T-helper 2 cell (primary cell): ENCODE measurements around the gene FUT1.
"Not testable (repeated sequence)": the region's sequence is repeated elsewhere in the genome, so short reads cannot be mapped to it uniquely, and the experiment has no call there.

Experiments used
- DNase-seq, 5 experiments: peaks; one replicate each; pipeline versions ENCODE4 v3.0.0 to v3.0.0-alpha.2; 2012 to 2022

FUT1 gene

DNA sequence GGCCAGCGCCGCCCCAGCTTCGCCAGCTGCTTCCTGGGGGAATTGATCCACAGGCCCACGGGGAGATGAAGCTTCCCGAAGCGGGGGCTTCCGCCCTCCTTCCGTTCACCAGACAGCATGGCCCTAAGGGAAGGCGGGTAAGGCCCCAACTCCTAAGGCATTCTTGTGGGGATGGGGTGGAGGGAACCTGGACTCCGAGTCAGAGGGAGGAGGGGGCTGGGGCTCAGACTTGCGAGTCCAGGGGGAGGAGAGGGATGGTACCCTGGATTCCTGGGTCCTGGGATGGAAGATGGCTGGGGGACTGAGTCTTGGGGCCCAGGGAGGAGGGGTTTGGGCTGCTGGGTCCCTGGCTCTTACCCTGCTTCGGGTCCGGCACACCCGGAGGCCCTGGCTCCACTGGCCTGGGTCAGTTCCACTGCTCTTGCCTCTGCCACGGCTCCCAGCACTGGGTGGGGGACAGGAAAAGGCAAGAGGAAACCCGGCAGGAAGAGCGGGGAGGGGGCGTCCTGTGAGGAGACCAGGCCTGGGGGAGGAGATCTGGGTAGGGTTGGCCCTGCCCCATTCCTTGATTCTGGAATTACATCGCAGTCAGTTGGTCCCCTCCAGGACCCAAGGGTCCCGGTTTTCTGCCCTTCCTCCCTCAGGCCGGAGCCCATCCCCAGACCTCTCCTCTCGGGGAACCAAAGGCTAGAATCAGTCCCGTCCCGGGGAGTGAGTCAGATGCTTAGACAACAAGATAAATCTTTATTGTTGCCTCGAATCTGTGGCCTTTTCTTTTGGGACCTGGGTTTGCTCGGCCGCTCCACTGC lies 12.1 kb downstream of the FUT1 start, which contains the start of gene RASIP1:
Gene RASIP1 (minus strand): TSS at position 447 of the 809 bp plus-strand sequence. CDS start 328 bp downstream, at position 119.
- DNase-seq: no peak

GRCh38 chr19:48739404-48740163 lies 12.9 kb downstream of the FUT1 start:
- no peak for DNase-seq

- DNase-seq: peak; percentile 77 to 96 (median 88)
These were observed 13.7 kb downstream of the FUT1 start for GRCh38 chr19:48738557-48739403.

DNA sequence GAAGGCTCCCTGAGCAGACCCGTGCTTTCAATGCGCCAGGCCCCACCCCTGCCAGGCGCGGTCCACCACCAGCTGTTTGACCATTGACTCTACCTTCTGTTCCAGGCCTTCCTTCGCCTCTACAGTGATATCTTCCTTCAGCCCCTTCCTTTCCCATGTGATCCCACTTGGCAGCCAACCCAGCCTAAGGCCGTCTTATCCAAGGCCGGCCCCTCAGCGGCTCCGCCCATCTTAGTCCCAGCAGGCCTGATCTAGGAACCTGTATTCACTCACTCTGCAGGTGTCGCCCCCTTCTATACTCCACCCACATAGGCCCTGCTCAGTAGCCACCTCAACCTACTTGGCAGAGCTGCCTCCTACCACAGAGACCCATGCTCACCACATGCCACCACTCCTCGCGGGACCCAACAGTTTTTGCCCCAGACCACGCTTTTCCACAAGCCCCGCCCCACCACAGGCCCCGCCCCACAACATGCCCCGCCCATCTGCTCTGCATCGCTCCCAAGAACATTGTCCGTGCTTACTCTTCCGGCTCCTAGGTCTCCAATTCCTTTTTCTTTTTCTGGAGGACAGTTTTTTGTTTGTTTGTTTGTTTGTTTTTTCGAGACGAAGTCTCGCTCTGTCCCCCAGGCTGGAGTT lies 15.0 kb downstream of the FUT1 start:
- peak in 1 of 5 experiments; percentile 30 for DNase-seq

DNA sequence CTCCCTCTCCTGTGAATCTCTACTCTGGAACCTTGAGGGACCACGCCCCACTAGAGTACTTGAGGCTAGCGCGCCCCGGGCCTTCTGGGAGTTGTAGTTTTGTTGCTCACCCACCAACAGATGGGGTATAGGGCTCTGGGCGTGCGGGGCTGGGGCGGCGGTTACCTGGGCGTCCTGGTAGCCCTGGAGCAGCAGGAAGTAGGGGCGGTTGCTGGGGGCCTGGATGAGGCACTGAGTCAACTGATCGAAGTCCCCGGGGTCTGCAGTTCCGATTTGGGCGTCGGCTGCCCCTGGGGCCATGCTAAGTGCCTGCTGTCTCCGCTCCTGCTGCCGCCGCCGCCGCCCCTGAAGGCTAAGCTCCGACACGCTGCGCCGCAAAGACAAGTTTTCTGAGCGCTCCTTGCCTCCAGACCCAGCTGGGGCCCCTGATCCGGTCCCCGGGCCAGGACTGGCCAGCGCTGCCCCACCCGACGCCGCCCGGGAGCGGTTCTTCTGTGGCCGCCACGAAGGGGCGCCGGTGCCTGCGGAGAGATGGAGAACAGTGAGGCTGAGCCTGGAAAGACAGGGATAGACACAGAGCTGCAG lies 17.3 kb downstream of the FUT1 start:
- DNase-seq: no peak

- no peak for DNase-seq
These were observed 17.8 kb downstream of the FUT1 start for GRCh38 chr19:48734625-48735024.

DNA sequence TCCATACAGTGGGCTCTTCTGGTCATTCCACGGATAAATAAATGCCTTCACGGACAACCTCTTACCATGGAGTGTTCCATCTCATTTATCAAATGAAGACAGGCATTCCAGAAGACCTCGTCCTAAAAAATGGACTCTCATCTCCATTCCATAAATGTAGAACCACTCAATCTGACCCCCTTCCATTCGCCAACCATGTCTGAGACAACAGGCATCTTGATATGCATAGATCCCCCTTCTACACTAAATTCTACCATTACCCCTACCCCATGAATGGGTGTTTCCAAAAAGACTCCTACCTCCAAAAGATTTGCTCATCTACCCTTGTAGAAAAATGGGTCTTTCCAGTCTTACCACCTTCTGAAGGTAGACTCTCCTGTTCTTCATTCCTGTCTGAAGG lies 21.0 kb downstream of the FUT1 start:
- no peak for DNase-seq

DNA sequence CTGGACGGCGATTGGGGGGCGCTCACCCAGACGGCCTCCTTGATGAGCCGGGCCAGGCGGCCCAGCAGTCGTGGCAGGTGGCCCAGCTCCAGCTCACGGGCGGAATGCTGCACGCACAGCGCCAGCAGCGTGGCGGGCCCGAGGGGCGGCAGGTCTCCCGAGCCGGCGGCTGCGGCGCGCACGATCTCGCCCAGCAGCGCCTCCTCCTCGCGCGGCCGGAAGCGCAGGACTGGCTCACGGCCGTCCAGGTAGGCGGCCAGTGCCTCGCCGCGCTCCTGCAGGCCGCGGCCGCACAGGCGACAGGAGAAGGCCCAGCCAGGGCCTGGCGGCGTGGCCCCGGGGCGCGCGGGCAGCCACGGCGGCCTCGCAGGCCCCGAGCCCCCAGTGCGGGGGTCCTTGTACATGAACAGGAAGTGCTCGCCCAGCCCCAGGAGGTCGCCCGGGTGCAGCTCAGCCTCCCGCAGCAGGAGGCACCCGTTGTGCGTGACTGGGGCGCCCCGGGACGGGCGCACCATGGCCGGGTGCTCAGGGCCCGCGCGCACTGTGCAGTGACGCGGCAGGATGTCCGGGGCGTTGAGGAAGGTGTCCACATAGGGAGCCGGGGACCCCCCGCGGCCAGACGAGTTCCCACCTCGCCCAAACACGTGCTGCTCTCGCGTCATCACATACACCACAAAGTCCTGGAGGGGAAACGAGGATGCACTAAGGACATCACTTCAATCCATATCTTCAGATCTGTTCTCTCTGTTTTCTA lies 23.4 kb downstream of the FUT1 start:
- DNase-seq: no peak

- DNase-seq: peak in 2 of 5 experiments; percentile 31 to 90
These were observed 25.9 kb downstream of the FUT1 start for GRCh38 chr19:48726556-48726955.

DNA sequence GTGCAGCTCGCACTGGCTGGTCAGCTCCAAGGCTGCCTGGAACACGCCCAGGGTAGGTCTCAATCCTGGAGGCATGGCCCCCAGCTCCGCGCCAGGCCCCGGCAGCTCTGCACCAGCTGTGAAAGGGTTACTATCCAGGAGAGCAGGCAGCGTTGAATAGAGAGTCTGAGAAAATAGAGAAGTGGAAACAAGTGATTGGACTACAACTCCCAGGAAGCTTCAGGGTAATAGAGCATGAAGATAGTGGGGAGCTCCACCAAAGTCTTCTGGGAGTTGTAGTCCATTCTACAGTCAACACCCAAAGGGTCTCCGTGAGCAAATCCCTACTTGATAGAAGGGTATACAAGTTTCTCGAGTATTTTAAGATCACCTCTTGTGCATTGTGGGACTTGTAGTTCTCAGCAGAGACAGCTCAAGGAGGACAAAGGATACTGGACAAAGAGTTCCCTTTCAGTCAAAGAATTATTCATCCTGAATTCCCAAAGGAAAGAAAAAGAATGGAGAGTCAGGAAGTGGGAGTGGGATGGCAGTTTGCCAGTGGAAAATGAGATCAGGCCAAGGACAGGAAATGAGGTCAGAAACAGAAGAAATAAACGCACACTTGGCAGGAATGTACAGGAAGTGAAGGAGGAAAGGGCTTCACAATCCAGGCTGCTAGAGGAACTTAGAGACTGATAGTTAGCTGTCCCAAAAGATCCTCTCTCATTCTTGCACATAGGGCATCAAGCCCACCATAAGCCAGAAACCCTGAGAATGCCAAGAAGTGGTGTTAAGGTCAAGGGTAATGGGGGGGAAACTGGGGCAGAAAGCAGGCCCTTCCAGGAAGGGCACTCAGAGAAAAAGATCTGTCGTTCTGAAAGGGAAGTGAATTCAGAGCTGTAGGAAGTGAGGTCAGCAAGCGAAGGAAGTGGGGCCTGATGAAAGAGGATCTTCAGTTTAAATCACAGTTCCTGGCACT lies 27.4 kb downstream of the FUT1 start:
- peak in 2 of 5 experiments; percentile 40 to 74 for DNase-seq

DNA sequence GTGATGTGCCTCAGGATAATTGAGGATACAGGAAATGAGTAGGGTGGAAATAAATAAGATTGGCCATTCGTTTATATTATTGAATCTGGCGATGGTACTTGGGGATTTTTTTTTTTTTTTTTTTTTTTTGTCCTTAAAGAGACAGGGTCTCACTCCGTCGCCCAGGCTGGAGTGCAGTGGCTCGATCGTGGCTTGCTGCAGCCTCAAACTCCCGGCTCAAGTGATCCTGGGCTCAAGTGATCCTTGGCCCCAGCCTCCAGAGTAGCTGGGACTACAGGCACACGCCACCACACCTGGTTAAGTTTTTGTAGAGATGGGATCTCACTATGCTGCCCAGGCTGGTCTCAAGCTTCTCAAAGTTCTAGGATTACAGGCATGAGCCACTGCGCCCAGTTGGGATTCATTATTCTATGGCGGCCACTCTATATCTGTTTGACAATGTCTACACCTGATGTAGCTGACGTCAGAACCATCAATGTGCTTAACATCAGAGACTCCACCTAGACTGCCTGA lies 30.2 kb downstream of the FUT1 start:
- DNase-seq: no peak

DNA sequence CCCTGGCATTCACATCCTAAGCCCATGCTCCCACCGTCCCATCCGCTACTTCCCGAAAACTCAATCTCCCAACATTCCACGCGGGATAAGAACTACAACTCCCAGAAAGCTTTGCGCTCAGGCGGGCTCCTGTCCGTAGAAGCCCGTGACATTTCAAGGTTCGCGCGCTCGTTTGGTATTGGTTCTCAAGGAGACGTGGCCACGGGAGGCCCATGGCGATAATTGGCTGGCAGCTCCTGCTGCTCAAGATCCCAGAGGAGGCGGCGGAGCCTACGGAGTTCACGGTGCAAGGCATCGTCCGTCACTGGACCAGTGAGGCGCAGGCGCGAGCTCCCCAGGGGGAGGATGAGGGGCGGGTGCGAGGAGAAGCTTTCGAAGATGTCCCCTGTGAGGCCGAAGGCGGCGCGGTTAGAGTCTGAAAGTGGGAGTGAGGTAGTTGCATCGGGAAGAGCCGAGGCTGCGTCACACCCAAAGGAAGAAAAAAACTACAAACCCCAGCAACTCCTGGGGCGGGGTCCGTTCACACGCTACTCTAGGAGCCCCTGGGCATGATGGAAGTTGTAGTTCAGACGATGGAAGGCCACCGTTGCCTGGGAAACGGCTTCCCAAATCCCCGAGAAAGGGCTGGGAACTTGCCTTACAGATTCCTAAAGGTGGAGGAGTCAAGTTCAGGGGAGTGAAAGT lies 31.7 kb downstream of the FUT1 start:
- DNase-seq: peak; percentile 69 to 98 (median 87)

- DNase-seq: no peak
These were observed 32.2 kb downstream of the FUT1 start for GRCh38 chr19:48720251-48720612.

- no peak for DNase-seq
These were observed 32.9 kb downstream of the FUT1 start, which contains the start of gene MAMSTR for GRCh38 chr19:48719263-48720171. TSS of gene MAMSTR (minus strand) at chr19:48719725. CDS start at chr19:48719031, 694 bp downstream.

- no peak for DNase-seq
These were observed 33.7 kb downstream of the FUT1 start for GRCh38 chr19:48718711-48719231.

- not testable (repeated sequence) for DNase-seq
These were observed 34.3 kb downstream of the FUT1 start for GRCh38 chr19:48718106-48718505.

- no peak for DNase-seq
These were observed 35.7 kb downstream of the FUT1 start for GRCh38 chr19:48716562-48717291.
